Measurements from ENCODE around the gene SLC50A1. TPM values are rescaled to one million over a fixed set of nuclear protein-coding genes. Genes with fewer than 3 reads are reported as not detected.

SLC50A1 gene
- polyA plus RNA-seq, 4 donors, result 44.6 to 99.5 (median 61.9) TPM

DNA sequence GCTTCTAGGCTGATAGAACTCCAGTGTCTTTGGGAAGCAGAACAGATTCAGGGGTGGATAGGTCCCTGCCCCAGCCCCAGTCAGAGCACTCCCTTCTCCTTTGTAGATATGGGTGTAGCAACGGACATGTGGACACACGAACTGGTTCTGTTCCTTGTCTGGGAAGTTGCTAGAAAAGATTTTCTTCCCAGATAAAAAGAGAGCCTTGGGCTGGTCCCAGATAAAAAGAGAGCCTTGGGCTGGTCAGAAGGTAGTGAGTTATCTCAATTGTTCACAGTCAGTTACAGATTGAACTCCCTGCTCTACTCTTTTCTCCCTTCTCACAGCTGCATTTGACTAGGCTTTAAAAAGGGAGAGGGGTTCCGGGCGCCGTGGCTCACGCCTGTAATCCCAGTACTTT, 15.4 kb upstream of the SLC50A1 start:
- Histone ChIP-seq H3K27me3 (ENCODE audit: control insufficient read depth in 3 of 3, insufficient read depth in 3 of 3, low read length in 3 of 3) (no peaks in the 10 kb centered on the region), H3K4me1 (ENCODE audit: control insufficient read depth in 3 of 3, insufficient read depth in 2 of 3, low read depth in 1 of 3, low read length in 2 of 3) (peaks cover 0 to 26% (median 11%) of the 10 kb centered on the region in 3 donors), H3K27ac (ENCODE audit: low read depth in 1 of 3, low read length in 2 of 3) (peak overlapping the region in 1 of 3 donors; percentile 27), H3K9me3 (ENCODE audit: control insufficient read depth in 2 of 2, insufficient read depth in 1 of 2, low read depth in 1 of 2, low read length in 1 of 2) (no peaks in the 10 kb centered on the region), H3K36me3 (ENCODE audit: control insufficient read depth in 3 of 3, insufficient read depth in 2 of 3, low read depth in 1 of 3, low read length in 3 of 3) (no peaks in the 10 kb centered on the region), H3K4me3 (ENCODE audit: low read depth in 1 of 3, low read length in 3 of 3) (no peak overlapping the region)
- FAIRE-seq, result no peak
- peak; percentile 30 to 34 for DNase-seq
- WGBS, 3 donors, result 36 to 59% (median 37%) methylated on average over 6 of the region's 6 CpGs

GRCh38 chr1:155121249-155121648, 14.4 kb upstream of the SLC50A1 start:
- 75 to 90% (median 76%) methylated on average over 2 of the region's 2 CpGs for WGBS, 3 donors
- Histone ChIP-seq H3K27me3 (ENCODE audit: control insufficient read depth in 3 of 3, insufficient read depth in 3 of 3, low read length in 3 of 3) (peaks cover 0 to 6% (median 0%) of the 10 kb centered on the region in 3 donors), H3K9me3 (ENCODE audit: control insufficient read depth in 2 of 2, insufficient read depth in 1 of 2, low read depth in 1 of 2, low read length in 1 of 2) (no peaks in the 10 kb centered on the region), H3K36me3 (ENCODE audit: control insufficient read depth in 3 of 3, insufficient read depth in 2 of 3, low read depth in 1 of 3, low read length in 3 of 3) (no peaks in the 10 kb centered on the region), H3K4me3 (ENCODE audit: low read depth in 1 of 3, low read length in 3 of 3) (no peak overlapping the region), H3K4me1 (ENCODE audit: control insufficient read depth in 3 of 3, insufficient read depth in 2 of 3, low read depth in 1 of 3, low read length in 2 of 3) (peaks cover 0 to 36% (median 11%) of the 10 kb centered on the region in 3 donors), H3K27ac (ENCODE audit: low read depth in 1 of 3, low read length in 2 of 3) (no peak overlapping the region)
- no peak for FAIRE-seq
- DNase-seq, result no peak

DNA sequence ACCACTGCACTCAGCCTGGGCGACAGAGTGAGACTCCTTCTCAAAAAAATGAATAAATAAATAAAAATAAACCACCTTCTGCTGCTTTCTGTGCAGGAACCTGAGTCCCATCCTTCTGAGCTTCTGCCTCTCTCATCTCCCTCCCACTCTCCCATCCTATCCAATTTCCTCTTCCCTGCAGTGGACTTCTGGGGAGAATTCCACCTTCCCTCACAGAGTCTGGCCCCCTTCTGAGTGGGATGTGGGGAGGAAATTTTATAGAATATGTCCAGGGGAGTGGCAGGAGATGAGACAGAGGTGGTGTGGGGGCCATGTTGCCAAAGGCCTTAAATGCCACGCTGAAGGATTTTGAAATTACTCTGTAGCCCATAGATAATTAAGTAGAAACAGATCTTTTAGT, 13.3 kb upstream of the SLC50A1 start:
- WGBS, 3 donors, result 69 to 95% (median 81%) methylated on average over 2 of the region's 2 CpGs
- no peak for FAIRE-seq

DNA sequence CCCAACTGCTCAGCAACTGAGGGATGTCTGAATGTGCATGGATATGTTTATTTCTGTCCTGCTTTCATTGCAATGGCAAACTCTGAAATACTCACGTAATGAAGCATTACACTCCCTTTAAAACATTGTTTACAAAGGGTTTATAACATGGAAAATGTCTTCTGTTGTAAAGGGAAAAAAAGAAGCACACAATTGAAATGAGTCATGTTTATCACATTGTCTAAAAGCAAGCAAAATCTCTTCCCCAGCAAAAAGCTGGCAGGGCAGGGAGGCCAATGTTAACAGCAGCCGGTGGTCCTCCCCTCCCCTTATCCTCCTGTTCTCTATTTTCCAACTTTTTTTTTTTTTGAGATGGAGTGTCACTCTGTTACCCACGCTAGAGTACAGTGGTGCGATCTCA, 11.9 kb upstream of the SLC50A1 start:
- Histone ChIP-seq H3K27me3 (ENCODE audit: control insufficient read depth in 3 of 3, insufficient read depth in 3 of 3, low read length in 3 of 3) (peaks cover 0 to 6% (median 0%) of the 10 kb centered on the region in 3 donors), H3K9me3 (ENCODE audit: control insufficient read depth in 2 of 2, insufficient read depth in 1 of 2, low read depth in 1 of 2, low read length in 1 of 2) (no peaks in the 10 kb centered on the region), H3K4me1 (ENCODE audit: control insufficient read depth in 3 of 3, insufficient read depth in 2 of 3, low read depth in 1 of 3, low read length in 2 of 3) (peaks cover 0 to 47% (median 11%) of the 10 kb centered on the region in 3 donors), H3K4me3 (ENCODE audit: low read depth in 1 of 3, low read length in 3 of 3) (no peak overlapping the region), H3K27ac (ENCODE audit: low read depth in 1 of 3, low read length in 2 of 3) (peak overlapping the region in 1 of 3 donors; percentile 24), H3K36me3 (ENCODE audit: control insufficient read depth in 3 of 3, insufficient read depth in 2 of 3, low read depth in 1 of 3, low read length in 3 of 3) (no peaks in the 10 kb centered on the region)
- 39 to 52% (median 52%) methylated on average over 4 of the region's 4 CpGs for WGBS, 3 donors
- no peak for FAIRE-seq
- peak; percentile 8 to 38 for DNase-seq

More for the DNA sequence above, 13.3 kb upstream of the SLC50A1 start:
- DNase-seq, result no peak
- H3K36me3 ChIP-seq (ENCODE audit: control insufficient read depth in 3 of 3, insufficient read depth in 2 of 3, low read depth in 1 of 3, low read length in 3 of 3), result no peaks in the 10 kb centered on the region
- no peaks in the 10 kb centered on the region for H3K9me3 ChIP-seq (ENCODE audit: control insufficient read depth in 2 of 2, insufficient read depth in 1 of 2, low read depth in 1 of 2, low read length in 1 of 2)
- peaks cover 0 to 46% (median 11%) of the 10 kb centered on the region in 3 donors for H3K4me1 ChIP-seq (ENCODE audit: control insufficient read depth in 3 of 3, insufficient read depth in 2 of 3, low read depth in 1 of 3, low read length in 2 of 3)
- peaks cover 0 to 6% (median 0%) of the 10 kb centered on the region in 3 donors for H3K27me3 ChIP-seq (ENCODE audit: control insufficient read depth in 3 of 3, insufficient read depth in 3 of 3, low read length in 3 of 3)
- no peak overlapping the region for H3K4me3 ChIP-seq (ENCODE audit: low read depth in 1 of 3, low read length in 3 of 3)
- H3K27ac ChIP-seq (ENCODE audit: low read depth in 1 of 3, low read length in 2 of 3), result no peak overlapping the region

DNA sequence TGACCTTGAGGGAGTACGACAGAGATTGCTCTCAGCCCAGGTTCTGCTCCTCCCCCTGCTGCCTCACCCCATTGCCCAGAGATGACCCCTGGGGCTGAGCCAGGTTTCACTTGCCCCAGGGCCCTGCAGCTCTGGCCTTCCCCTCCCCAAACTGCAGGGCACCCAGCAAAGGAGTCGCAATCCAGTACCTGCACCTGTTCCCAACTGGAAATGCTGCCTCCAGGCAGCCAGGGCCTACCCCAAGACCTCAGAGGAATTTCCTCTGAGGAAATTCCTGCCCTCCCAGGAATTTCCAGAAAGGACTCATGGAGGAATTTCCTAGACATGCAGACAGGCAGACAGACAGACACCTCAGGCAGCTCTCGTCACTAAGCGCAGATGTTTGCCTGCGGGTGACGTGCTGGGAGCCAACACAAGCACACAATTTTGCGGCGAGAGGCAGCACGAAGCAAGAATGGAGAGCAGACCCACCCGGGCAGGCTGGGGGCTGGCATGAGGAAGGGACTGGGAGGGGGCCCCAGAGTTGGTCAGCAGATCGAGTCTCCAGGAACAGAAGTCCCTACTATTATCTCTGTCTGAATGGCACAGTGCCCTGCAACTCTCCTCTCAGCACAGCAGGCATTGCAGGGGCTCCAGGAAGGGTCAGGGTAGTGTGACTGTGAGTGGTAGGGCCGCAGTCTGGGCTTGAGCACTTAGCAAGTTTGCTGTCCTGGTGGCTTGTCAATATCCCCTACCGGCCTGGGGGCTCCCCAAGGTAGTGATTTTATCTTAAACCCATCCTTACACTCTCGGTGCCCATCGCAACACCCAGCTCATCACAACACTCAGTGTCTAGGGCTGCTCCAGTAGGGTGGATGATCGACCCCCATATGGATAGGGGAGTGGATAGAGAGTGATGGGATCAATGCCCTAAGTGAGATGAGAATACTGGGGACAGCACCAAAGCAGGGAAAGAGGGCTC, 10.9 kb upstream of the SLC50A1 start:
- peaks cover 0 to 6% (median 0%) of the 10 kb centered on the region in 3 donors for H3K36me3 ChIP-seq (ENCODE audit: control insufficient read depth in 3 of 3, insufficient read depth in 2 of 3, low read depth in 1 of 3, low read length in 3 of 3)
- DNase-seq (peak; percentile 38 to 57), FAIRE-seq (no peak)
- peak overlapping the region; percentile 89 to 98 (median 96) for H3K27ac ChIP-seq (ENCODE audit: low read depth in 1 of 3, low read length in 2 of 3)
- H3K9me3 ChIP-seq (ENCODE audit: control insufficient read depth in 2 of 2, insufficient read depth in 1 of 2, low read depth in 1 of 2, low read length in 1 of 2), result no peaks in the 10 kb centered on the region
- H3K4me3 ChIP-seq (ENCODE audit: low read depth in 1 of 3, low read length in 3 of 3), result no peak overlapping the region
- H3K27me3 ChIP-seq (ENCODE audit: control insufficient read depth in 3 of 3, insufficient read depth in 3 of 3, low read length in 3 of 3), result peaks cover 0 to 6% (median 0%) of the 10 kb centered on the region in 3 donors
- WGBS, 3 donors, result 63 to 77% (median 71%) methylated on average over 16 of the region's 16 CpGs
- peaks cover 0 to 47% (median 11%) of the 10 kb centered on the region in 3 donors for H3K4me1 ChIP-seq (ENCODE audit: control insufficient read depth in 3 of 3, insufficient read depth in 2 of 3, low read depth in 1 of 3, low read length in 2 of 3)

GRCh38 chr1:155125511-155125945, 10.1 kb upstream of the SLC50A1 start:
- no peak for FAIRE-seq
- peaks cover 0 to 6% (median 0%) of the 10 kb centered on the region in 3 donors for H3K27me3 ChIP-seq (ENCODE audit: control insufficient read depth in 3 of 3, insufficient read depth in 3 of 3, low read length in 3 of 3)
- no peaks in the 10 kb centered on the region for H3K9me3 ChIP-seq (ENCODE audit: control insufficient read depth in 2 of 2, insufficient read depth in 1 of 2, low read depth in 1 of 2, low read length in 1 of 2)
- peaks cover 0 to 43% (median 6%) of the 10 kb centered on the region in 3 donors for H3K4me1 ChIP-seq (ENCODE audit: control insufficient read depth in 3 of 3, insufficient read depth in 2 of 3, low read depth in 1 of 3, low read length in 2 of 3)
- 25 to 56% (median 55%) methylated on average over 11 of the region's 11 CpGs for WGBS, 3 donors
- H3K36me3 ChIP-seq (ENCODE audit: control insufficient read depth in 3 of 3, insufficient read depth in 2 of 3, low read depth in 1 of 3, low read length in 3 of 3), result peaks cover 0 to 12% (median 0%) of the 10 kb centered on the region in 3 donors
- DNase-seq, result no peak
- peak overlapping the region; percentile 89 to 98 (median 96) for H3K27ac ChIP-seq (ENCODE audit: low read depth in 1 of 3, low read length in 2 of 3)
- no peak overlapping the region for H3K4me3 ChIP-seq (ENCODE audit: low read depth in 1 of 3, low read length in 3 of 3)

GRCh38 chr1:155125946-155126555, 9.6 kb upstream of the SLC50A1 start:
- H3K9me3 ChIP-seq (ENCODE audit: control insufficient read depth in 2 of 2, insufficient read depth in 1 of 2, low read depth in 1 of 2, low read length in 1 of 2), result no peaks in the 10 kb centered on the region
- FAIRE-seq, result no peak
- H3K4me1 ChIP-seq (ENCODE audit: control insufficient read depth in 3 of 3, insufficient read depth in 2 of 3, low read depth in 1 of 3, low read length in 2 of 3), result peaks cover 0 to 43% (median 6%) of the 10 kb centered on the region in 3 donors
- H3K36me3 ChIP-seq (ENCODE audit: control insufficient read depth in 3 of 3, insufficient read depth in 2 of 3, low read depth in 1 of 3, low read length in 3 of 3), result peaks cover 0 to 13% (median 0%) of the 10 kb centered on the region in 3 donors
- peak overlapping the region; percentile 89 to 98 (median 96) for H3K27ac ChIP-seq (ENCODE audit: low read depth in 1 of 3, low read length in 2 of 3)
- H3K27me3 ChIP-seq (ENCODE audit: control insufficient read depth in 3 of 3, insufficient read depth in 3 of 3, low read length in 3 of 3), result peaks cover 0 to 6% (median 0%) of the 10 kb centered on the region in 3 donors
- peak; percentile 94 to 97 for DNase-seq
- WGBS, 3 donors, result 1 to 29% (median 21%) methylated on average over 49 to 53 of the region's 53 CpGs
- peak overlapping the region in 2 of 3 donors; percentile 85 to 93 for H3K4me3 ChIP-seq (ENCODE audit: low read depth in 1 of 3, low read length in 3 of 3)

DNA sequence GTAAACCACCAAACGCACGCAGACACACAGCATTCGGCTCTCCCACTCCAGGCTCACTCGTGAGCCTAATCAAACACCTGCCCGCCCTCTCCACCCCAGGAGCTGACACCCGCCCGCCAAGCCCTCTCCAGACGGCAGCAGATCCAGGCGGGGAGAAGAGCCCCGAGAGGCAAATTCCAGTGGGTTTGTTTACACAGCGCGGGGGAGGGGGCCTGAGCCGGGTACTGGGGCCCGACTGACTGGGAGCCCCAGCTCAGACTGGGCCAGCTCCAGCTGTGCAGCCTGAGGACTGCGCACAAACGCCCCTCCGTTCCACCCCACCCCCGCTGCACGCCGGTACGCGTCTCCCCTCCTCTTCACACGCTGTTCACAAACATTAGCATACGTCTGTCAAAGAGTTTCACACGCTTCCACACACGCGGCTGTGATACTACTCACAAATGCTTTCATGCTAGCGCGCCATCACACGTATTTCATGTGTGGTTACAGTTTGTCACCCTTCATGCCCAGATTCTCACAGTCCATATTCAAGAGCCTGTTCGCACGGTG, 9.0 kb upstream of the SLC50A1 start:
- Histone ChIP-seq H3K27ac (ENCODE audit: low read depth in 1 of 3, low read length in 2 of 3) (peak overlapping the region; percentile 89 to 98 (median 96)), H3K4me1 (ENCODE audit: control insufficient read depth in 3 of 3, insufficient read depth in 2 of 3, low read depth in 1 of 3, low read length in 2 of 3) (peaks cover 0 to 49% (median 6%) of the 10 kb centered on the region in 3 donors), H3K9me3 (ENCODE audit: control insufficient read depth in 2 of 2, insufficient read depth in 1 of 2, low read depth in 1 of 2, low read length in 1 of 2) (no peaks in the 10 kb centered on the region), H3K27me3 (ENCODE audit: control insufficient read depth in 3 of 3, insufficient read depth in 3 of 3, low read length in 3 of 3) (peaks cover 0 to 6% (median 0%) of the 10 kb centered on the region in 3 donors), H3K4me3 (ENCODE audit: low read depth in 1 of 3, low read length in 3 of 3) (peak overlapping the region; percentile 9 to 93 (median 85)), H3K36me3 (ENCODE audit: control insufficient read depth in 3 of 3, insufficient read depth in 2 of 3, low read depth in 1 of 3, low read length in 3 of 3) (peaks cover 0 to 19% (median 2%) of the 10 kb centered on the region in 3 donors)
- 1 to 3% (median 3%) methylated on average over 32 of the region's 32 CpGs for WGBS, 3 donors
- DNase-seq (peak; percentile 64 to 90), FAIRE-seq (no peak)
